HL-60 (cell line): ENCODE results near the gene CD226.
"Not testable (repeated sequence)": the region's sequence is repeated elsewhere in the genome, so short reads cannot be mapped to it uniquely, and the experiment has no call there.

ENCODE experiments used
- DNase-seq, 2 experiments: peaks; one replicate each; pipeline ENCODE4 v3.0.0-alpha.2; 2010 to 2020; ENCODE audit warnings: low read depth in 1 of 2, low spot score in 1 of 2
- H3K27ac ChIP-seq: fragments of 250-450 bp; sonication (Bioruptor Pico); replicated peaks from 2 replicates; pipeline ENCODE4 v1.5.1; 2020; ENCODE audit warnings: mild to moderate bottlenecking, moderate library complexity
- H3K27me3 ChIP-seq: fragments of 250-450 bp; sonication (Bioruptor Pico); 2 replicates; pipeline ENCODE4 v1.5.1; 2021; ENCODE audit warnings: mild to moderate bottlenecking, moderate library complexity; ENCODE audit not compliant: insufficient read depth, poor library complexity, severe bottlenecking
- H3K4me3 ChIP-seq: replicated peaks from 2 replicates; pipeline ENCODE4 v1.5.1; 2011; ENCODE audit warnings: mild to moderate bottlenecking, control low read depth, low read length; ENCODE audit not compliant: insufficient read depth
- GABPA ChIP-seq: IDR thresholded peaks from 2 replicates; pipeline ENCODE4 v1.6.1; 2012; ENCODE audit warnings: low read depth
- POLR2AphosphoS5 ChIP-seq: IDR thresholded peaks from 2 replicates; pipeline ENCODE4 v1.6.1; 2012; ENCODE audit warnings: low read depth
- SPI1 ChIP-seq: IDR thresholded peaks from 2 replicates; pipeline ENCODE4 v1.6.1; 2012; ENCODE audit warnings: low read depth, mild to moderate bottlenecking, borderline replicate concordance
- TF ChIP-seq, protein P1 (sequence below): IDR thresholded peaks from one replicate; pipeline ENCODE4 v1.5.1; 2011; ENCODE audit warnings: low read length, control low read depth, inconsistent platforms; ENCODE audit not compliant: insufficient read depth
- TF ChIP-seq, protein P2 (sequence below): IDR thresholded peaks from 2 replicates; pipeline ENCODE4 v1.6.1; 2012; ENCODE audit warnings: low read depth; ENCODE audit not compliant: insufficient replicate concordance

CD226 gene

DNA sequence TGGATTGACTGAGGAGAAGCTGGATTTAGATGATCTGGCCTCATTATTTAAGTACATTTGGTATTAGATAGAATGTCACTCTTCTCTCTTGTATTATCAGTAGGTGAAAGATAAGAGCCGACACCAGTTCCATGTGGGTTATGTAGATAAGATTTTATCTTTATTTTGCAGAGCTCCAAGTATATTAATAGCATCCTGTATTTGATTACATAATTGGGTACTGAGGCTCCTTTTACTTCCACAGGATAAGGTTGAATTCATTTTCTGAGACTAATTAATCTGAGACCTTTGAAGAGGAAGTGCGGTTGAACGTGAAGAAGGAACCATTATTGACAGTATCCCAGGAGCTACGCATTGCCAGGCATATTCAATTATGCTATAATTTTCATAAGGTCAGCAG, 32.8 kb upstream of the CD226 start:
- TF ChIP-seq SPI1 (peak; percentile 61; the same call in 1 of the 2 replicates), POLR2AphosphoS5 (no peak)
- H3K27ac ChIP-seq = no peak overlapping the region
- no peaks in the 10 kb centered on the region for H3K27me3 ChIP-seq
- no peak overlapping the region for H3K4me3 ChIP-seq
- DNase-seq = no peak

DNA sequence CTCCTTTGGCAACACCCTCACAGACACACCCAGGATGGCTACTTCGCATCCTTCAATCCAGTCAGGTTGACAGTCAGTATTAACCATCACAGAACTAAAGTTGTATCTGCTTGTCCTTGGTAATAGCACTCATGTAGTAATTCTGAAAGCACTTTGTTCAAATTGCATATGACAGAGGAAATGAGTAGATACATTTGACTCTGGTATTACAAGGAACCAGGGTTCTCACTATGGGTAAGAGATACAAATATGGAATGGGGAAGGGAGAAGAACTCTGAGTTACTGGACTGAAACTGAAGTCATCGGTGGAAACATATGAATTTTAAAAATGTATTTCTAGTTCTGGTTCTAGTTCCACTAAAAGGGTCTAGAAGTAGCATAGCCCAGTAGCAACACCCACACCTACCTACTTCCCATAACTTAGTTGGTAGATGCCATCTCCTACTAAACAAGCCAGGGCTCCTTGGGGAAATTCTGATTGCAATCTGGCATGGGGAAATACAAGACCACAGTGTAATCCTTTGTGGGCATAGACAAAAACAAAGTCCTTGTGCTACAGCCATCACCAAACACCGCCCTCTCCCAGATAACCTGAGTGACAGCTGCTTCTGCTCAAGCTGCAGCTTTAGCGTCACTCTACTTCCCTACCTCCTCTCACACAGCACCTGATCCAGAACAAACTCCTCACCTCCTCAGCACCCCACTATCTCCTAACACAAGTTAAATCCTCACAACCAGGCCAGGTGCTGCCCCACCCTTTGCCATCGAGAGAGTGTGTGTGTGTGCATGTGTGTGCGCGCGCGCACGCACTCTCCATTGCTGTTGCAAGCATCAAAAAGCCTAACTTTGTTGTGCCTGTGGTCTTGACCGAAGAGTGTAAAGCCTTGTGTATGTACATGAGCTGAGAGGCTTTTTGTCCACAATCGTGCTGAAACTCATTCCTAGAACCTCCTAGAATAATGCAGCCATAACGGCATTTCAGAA, 31.4 kb upstream of the CD226 start:
- Histone ChIP-seq H3K27ac (no peak overlapping the region), H3K4me3 (no peak overlapping the region), H3K27me3 (no peaks in the 10 kb centered on the region)
- TF ChIP-seq, protein P1, sequence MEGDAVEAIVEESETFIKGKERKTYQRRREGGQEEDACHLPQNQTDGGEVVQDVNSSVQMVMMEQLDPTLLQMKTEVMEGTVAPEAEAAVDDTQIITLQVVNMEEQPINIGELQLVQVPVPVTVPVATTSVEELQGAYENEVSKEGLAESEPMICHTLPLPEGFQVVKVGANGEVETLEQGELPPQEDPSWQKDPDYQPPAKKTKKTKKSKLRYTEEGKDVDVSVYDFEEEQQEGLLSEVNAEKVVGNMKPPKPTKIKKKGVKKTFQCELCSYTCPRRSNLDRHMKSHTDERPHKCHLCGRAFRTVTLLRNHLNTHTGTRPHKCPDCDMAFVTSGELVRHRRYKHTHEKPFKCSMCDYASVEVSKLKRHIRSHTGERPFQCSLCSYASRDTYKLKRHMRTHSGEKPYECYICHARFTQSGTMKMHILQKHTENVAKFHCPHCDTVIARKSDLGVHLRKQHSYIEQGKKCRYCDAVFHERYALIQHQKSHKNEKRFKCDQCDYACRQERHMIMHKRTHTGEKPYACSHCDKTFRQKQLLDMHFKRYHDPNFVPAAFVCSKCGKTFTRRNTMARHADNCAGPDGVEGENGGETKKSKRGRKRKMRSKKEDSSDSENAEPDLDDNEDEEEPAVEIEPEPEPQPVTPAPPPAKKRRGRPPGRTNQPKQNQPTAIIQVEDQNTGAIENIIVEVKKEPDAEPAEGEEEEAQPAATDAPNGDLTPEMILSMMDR = no peak
- TF ChIP-seq POLR2AphosphoS5 (no peak), GABPA (no peak), SPI1 (no peak)
- TF ChIP-seq, protein P2, sequence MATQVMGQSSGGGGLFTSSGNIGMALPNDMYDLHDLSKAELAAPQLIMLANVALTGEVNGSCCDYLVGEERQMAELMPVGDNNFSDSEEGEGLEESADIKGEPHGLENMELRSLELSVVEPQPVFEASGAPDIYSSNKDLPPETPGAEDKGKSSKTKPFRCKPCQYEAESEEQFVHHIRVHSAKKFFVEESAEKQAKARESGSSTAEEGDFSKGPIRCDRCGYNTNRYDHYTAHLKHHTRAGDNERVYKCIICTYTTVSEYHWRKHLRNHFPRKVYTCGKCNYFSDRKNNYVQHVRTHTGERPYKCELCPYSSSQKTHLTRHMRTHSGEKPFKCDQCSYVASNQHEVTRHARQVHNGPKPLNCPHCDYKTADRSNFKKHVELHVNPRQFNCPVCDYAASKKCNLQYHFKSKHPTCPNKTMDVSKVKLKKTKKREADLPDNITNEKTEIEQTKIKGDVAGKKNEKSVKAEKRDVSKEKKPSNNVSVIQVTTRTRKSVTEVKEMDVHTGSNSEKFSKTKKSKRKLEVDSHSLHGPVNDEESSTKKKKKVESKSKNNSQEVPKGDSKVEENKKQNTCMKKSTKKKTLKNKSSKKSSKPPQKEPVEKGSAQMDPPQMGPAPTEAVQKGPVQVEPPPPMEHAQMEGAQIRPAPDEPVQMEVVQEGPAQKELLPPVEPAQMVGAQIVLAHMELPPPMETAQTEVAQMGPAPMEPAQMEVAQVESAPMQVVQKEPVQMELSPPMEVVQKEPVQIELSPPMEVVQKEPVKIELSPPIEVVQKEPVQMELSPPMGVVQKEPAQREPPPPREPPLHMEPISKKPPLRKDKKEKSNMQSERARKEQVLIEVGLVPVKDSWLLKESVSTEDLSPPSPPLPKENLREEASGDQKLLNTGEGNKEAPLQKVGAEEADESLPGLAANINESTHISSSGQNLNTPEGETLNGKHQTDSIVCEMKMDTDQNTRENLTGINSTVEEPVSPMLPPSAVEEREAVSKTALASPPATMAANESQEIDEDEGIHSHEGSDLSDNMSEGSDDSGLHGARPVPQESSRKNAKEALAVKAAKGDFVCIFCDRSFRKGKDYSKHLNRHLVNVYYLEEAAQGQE = no peak
- no peak for DNase-seq

DNA sequence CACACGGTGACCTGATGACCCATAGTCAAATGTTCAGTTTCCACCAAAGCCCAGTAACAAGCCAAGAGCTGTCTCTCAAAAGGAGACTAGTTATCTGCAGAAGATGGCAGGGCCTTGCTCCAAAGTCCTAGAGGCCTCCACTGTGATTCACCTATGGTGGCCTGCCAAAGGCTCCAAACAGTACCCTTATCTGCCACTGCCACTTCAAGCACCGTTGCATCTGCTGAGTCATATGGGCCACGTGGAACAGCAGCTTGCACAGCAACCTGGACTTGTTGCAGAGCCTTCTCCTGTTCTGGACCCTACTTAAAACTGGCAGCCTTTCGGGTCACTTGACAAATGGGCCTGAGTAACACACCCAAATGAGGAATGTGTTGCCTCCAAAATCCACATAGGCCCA, 27.6 kb upstream of the CD226 start:
- H3K4me3 ChIP-seq, DNase-seq, H3K27me3 ChIP-seq, H3K27ac ChIP-seq: not testable (repeated sequence)

DNA sequence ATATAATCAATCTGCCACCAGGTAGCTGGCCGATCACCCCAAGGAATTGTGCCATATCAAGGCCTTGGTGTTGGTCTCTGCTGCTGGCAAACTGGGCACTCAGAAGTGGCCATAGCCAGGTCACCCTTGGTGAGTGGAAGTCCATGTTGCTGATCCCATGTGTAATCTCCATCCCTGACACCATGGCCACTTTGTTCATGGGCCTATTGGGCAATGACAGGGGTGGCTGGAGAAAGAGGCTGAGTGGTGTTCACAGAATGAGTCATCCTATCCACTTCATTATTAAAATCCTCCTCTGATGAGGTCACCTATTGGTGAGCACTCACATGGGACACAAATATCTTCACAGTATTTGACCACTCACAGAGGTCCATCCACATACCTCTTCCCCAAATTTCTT, 26.7 kb upstream of the CD226 start:
- TF ChIP-seq, protein P2 = no peak
- TF ChIP-seq POLR2AphosphoS5 (no peak), SPI1 (no peak), GABPA (no peak)
- TF ChIP-seq, protein P1 = no peak
- DNase-seq = peak in 1 of 2 experiments; percentile 26
- no peak overlapping the region for H3K4me3 ChIP-seq
- H3K27ac ChIP-seq = no peak overlapping the region
- H3K27me3 ChIP-seq = no peaks in the 10 kb centered on the region
